Aortic smooth muscle cell (primary cell): ENCODE data around the gene KRTAP10-11. TPM values are rescaled to one million over a fixed set of nuclear protein-coding genes. Genes with fewer than 3 reads are reported as not detected.

Experiments
- total RNA-seq: library from RNA; depleted of rRNA; stranded (reverse); fragments of >200 nt; gene quantifications from 2 replicates; pipeline ENCODE4 v1.2.3, GENCODE V29; 2014

The KRTAP10-11 gene, protein sequence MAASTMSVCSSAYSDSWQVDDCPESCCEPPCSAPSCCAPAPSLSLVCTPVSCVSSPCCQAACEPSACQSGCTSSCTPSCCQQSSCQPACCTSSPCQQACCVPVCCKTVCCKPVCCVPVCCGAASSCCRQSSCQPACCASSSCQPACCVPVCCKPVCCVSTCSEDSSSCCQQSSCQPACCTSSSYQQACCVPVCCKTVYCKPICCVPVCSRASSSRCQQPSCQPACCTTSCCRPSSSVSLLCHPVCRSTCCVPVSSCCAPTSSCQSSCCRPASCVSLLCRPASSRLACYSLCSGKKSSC
- not detected in 2 replicates for total RNA-seq

DNA sequence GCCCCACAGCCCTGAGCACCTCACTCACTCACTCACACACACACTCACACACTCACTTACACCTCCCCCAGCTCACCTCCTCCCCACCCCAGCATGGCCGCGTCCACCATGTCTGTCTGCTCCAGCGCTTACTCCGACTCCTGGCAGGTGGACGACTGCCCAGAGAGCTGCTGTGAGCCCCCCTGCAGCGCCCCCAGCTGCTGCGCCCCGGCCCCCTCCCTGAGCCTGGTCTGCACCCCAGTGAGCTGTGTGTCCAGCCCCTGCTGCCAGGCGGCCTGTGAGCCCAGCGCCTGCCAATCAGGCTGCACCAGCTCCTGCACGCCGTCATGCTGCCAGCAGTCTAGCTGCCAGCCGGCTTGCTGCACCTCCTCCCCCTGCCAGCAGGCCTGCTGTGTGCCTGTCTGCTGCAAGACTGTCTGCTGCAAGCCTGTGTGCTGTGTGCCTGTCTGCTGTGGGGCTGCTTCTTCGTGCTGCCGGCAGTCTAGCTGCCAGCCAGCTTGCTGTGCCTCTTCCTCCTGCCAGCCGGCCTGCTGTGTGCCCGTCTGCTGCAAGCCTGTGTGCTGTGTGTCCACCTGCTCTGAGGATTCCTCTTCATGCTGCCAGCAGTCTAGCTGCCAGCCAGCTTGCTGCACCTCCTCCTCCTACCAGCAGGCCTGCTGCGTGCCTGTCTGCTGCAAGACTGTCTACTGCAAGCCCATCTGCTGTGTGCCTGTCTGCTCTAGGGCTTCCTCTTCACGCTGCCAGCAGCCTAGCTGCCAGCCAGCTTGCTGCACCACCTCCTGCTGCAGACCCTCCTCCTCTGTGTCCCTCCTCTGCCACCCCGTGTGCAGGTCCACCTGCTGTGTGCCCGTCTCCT is at the start of gene KRTAP10-11:
Gene KRTAP10-11, plus strand, starts transcription at position 49 of the 856 bp plus-strand sequence. Its CDS starts 45 bp downstream, at position 94.

DNA sequence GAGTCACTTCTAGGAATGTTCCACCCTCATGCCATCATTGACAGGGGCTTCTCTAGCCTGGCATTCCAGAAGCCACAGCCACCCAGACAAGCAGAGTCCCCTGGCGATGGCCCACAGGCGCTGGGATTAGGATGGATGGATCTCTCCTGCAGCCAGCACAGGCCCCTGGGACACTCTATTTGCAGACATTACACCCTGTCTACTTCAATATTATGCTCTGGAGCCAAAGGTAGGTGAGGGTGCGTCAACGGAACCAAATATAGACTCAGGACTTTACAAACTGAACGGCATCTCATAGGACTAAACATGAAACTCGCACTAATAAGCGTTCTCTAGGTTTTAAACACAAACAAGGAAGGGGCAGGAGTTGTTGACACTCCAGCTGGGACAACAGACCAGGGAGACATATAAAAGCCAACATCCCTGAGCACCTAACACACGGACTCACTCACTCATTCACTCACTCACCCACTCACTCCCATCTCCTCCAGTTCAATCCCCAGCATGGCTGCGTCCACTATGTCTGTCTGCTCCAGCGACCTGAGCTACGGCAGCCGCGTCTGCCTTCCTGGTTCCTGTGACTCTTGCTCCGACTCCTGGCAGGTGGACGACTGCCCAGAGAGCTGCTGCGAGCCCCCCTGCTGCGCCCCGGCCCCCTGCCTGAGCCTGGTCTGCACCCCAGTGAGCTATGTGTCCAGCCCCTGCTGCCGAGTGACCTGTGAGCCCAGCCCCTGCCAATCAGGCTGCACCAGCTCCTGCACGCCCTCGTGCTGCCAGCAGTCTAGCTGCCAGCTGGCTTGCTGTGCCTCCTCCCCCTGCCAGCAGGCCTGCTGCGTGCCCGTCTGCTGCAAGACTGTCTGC is 45.9 kb upstream of the KRTAP10-11 start, which contains the start of gene KRTAP10-7:
Gene KRTAP10-7, plus strand, starts transcription at position 480 of the 861 bp plus-strand sequence. Its CDS starts 25 bp downstream, at position 505.

DNA sequence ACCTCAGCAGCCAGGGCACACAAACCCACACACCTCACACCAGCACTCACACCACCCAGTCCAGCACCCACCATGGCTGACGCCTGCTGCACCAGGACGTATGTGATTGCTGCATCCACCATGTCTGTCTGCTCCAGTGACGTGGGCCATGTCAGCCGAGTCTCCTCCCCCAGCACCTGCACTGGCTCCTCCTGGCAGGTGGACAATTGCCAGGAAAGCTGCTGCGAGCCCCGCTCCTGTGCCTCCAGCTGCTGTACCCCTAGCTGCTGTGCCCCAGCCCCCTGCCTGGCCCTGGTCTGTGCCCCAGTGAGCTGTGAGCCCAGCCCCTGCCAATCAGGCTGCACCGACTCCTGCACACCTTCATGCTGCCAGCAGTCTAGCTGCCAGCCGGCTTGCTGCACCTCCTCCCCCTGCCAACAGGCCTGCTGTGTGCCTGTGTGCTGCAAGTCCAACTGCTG is 34.2 kb upstream of the KRTAP10-11 start, which contains the start of gene KRTAP10-8:
Gene KRTAP10-8, plus strand, starts transcription at position 51 of the 458 bp plus-strand sequence. Its CDS starts 22 bp downstream, at position 73.

DNA sequence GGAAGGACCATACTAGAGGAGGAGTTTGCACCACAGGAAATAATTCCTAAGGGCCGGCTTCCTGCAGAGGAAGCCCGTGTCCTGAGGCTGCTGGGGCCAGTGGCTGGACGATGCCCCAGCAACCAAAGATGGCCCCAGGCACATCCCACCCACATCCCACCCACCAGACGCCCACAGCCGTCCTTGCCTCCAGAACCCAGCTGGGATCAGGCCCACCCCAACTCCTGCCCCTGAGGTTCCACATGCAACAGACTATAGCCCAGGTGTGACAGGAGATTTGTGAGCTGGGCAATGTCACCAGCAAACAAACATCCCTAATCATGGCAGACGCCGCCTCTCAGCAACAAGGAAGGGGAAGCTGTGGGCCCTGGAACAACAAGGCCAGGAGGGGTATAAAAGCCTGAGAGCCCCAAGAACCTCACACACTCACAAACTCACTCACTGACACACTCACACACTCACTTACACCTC is 19.5 kb upstream of the KRTAP10-11 start, which contains the start of gene KRTAP10-9:
Gene KRTAP10-9, plus strand, starts transcription at position 421 of the 471 bp plus-strand sequence. CDS start 79 bp downstream, outside the sequence.

DNA sequence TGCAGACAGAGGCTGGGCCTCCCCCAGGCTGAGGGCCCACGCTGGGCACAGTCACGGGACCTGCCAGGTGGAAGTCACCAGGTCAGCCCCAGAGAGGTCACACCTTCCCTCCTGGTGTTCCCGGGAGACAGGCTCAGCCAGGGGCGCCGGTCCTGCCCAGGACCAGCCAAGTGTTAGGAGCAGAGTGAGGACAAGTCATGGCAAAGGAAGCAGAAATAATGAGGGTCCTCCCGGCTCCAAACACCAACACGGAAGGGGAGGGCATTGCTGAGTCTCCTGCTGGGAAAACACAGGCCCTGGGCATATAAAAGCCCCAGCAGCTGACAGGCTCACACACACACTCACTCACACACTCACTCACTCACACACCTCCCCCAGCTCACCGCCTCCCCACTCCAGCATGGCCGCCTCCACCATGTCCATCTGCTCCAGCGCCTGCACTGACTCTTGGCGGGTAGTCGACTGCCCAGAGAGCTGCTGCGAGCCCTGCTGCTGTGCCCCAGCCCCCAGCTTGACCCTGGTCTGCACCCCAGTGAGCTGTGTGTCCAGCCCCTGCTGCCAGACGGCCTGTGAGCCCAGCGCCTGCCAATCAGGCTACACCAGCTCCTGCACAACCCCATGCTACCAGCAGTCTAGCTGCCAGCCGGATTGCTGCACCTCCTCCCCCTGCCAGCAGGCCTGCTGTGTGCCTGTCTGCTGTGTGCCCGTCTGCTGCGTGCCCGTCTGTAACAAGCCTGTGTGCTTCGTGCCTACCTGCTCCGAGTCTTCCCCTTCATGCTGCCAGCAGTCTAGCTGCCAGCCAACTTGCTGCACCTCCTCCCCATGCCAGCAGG is 9.0 kb upstream of the KRTAP10-11 start, which contains the start of gene KRTAP10-10:
Gene KRTAP10-10, plus strand, starts transcription at position 339 of the 833 bp plus-strand sequence. Its CDS starts 62 bp downstream, at position 401.

DNA sequence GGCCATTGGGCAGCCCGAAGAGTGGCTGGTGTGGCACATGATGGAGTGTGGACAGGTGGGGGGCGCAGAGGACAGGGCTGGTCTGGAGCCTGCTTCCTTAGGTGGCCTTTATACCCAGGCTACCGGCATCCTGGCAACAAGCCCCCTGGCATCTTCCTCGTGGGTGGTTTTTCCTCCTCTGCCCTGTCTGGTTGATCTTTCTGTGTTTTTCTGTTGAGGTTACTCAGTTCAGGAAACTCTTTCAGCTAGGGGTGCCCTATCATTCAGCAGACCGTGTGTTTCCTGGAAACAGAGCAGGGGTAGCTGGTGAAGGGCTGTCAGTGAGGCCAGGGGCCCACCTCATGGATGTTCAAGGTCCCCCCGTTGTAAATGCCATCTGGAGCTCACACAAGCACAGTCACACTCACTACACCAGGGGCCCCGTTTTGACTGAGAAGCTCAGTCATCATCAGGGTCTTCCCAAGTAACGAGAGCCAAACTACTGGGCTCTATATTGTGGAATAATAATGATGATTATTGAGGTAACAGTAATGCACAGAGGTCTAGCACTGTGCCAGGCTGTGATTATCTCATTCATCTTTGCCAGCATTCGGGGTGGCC is 8.5 kb downstream of the KRTAP10-11 start, which contains the start of gene KRTAP12-4:
Gene KRTAP12-4, minus strand, starts transcription at position 84 of the 600 bp plus-strand sequence. Its CDS starts 45 bp downstream, at position 39.

DNA sequence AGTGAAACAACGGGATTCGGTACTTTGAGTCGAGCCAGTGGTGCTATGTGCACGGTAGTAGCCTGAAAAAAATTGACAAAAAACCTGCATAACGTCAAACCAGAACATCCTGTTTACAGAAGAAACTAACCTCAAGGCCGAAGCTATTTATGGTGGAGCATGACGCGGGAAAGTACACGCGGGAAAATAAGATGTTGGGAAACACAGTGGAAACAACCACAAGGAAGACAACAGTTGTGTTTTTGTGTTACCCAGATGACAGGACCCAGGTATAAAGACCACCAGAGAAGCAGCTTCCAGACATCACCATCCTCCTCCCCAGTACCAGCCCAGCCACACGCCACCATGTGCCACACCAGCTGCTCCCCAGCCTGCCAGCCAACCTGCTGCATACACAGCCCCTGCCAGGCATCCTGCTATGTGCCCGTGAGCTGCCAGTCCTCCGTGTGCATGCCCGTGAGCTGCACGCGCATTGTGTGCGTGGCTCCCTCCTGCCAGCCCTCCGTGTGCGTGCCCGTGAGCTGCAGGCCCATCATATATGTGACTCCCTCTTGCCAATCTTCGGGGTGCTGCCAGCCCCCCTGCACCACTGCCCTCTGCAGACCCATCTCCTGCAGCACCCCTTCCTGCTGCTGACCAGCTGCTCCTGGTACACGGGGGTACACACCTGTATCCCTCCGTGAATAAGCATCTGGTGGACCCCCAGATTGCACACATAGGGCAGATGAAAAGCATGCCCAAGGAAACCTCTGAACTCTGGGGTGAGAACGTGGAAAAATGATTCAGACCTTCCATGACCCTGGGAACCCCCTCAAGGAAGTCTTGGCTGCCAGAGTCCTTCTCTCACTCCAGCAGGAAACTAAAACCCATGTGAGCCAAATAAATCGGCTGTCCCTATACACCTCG is 11.7 kb downstream of the KRTAP10-11 start, which contains the start of gene KRTAP12-3:
Gene KRTAP12-3, plus strand, starts transcription at position 298 of the 906 bp plus-strand sequence. Its CDS starts 48 bp downstream, at position 346.

DNA sequence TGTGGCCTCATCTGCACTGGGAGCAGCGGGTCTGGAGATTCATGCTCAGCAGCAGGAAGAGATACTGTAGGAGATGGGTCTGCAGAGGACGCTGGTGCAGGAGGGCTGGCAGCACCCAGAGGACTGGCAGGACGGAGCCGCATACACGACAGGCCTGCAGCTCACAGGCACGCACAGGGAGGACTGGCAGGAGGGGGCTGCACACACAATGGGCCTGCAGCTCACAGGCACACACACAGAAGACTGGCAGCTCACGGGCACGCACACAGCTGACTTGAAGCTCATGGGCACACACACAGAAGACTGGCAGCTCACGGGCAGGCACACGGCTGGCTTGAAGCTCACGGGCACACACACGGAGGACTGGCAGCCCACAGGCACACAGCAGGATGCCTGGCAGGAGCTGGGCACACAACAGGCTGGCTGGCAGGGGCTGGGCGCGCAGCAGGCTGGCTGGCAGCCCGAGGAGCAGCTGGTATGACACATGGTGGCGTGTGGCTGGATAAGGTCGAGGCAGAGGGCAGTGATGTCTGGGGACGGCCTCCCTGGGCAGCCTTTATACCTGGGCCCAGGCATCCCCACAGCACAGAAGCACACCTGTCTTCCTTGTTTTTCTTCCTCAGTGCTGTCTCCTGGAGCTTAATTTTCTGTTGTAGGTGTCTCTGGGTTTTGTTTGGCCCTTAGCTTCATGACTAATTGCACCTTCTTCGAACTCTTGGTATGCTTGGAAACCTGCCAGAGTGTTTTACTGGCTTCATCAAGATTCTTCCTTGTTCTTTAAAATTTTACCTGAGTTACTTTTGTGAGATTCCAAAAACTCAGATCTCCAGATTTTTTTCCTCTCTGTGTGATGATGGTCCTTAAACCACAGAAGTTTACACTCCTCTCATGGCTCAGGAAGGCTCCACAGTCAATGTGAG is 20.4 kb downstream of the KRTAP10-11 start, which contains the start of gene KRTAP12-2:
Gene KRTAP12-2, minus strand, starts transcription at position 527 of the 920 bp plus-strand sequence. Its CDS starts 41 bp downstream, at position 486.

DNA sequence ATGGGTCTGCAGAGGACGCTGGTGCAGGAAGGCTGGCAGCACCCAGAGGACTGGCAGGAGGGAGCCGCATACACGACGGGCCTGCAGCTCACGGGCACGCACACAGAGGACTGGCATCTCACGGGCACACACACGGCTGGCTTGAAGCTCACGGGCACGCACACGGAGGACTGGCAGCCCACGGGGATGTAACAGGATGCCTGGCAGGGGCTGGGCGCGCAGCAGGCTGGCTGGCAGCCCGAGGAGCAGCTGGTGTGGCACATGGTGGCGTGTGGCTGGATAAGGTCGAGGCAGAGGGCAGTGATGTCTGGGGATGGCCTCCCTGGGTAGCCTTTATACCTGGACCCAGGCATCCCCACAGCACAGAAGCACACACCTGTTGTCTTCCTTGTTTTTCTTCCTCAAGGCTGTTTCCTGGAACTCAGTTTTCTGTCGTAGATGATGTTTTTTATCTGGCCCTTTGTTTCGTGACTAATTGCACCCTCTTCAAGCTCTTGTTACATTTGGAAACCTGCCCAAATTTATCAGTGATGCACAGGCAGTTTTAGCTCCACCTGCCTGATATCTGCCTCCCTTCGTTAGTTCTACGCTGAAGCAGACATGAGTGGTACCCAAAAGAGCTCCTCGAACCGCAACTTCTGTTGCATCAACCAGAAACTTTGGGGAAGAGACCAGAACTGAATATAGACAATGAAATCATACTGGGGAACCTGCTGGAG is 35.8 kb downstream of the KRTAP10-11 start, which contains the start of gene KRTAP12-1:
Gene KRTAP12-1, minus strand, starts transcription at position 303 of the 719 bp plus-strand sequence. Its CDS starts 40 bp downstream, at position 263.

Other genes with a start within 250 kb of the KRTAP10-11 start
- gene LRRC3, start 190.9 kb upstream of the KRTAP10-11 start, total RNA-seq = 0.13 and 0.25 TPM in 2 replicates
- not detected in 2 replicates for gene KRTAP10-1, start 106.2 kb upstream of the KRTAP10-11 start, total RNA-seq
- not detected in 2 replicates for gene KRTAP10-2, start 94.9 kb upstream of the KRTAP10-11 start, total RNA-seq
- not detected in 2 replicates for gene KRTAP10-3, start 87.6 kb upstream of the KRTAP10-11 start, total RNA-seq
- gene KRTAP10-4, start 72.7 kb upstream of the KRTAP10-11 start, total RNA-seq = not detected in 2 replicates
- gene KRTAP10-5, start 65.8 kb upstream of the KRTAP10-11 start, total RNA-seq = not detected in 2 replicates
- not detected in 2 replicates for gene KRTAP10-6, start 53.9 kb upstream of the KRTAP10-11 start, total RNA-seq
- not detected in 2 replicates for gene KRTAP10-7, start 45.8 kb upstream of the KRTAP10-11 start, total RNA-seq
- gene KRTAP10-8, start 34.3 kb upstream of the KRTAP10-11 start, total RNA-seq = not detected in 2 replicates
- not detected in 2 replicates for gene KRTAP10-9, start 19.3 kb upstream of the KRTAP10-11 start, total RNA-seq
- gene KRTAP10-10, start 9.1 kb upstream of the KRTAP10-11 start, total RNA-seq = not detected in 2 replicates
- not detected in 2 replicates for gene KRTAP12-4, start 8.2 kb downstream of the KRTAP10-11 start, total RNA-seq
- not detected in 2 replicates for gene KRTAP12-3, start 11.5 kb downstream of the KRTAP10-11 start, total RNA-seq
- gene KRTAP12-2, start 20.5 kb downstream of the KRTAP10-11 start, total RNA-seq = not detected in 2 replicates
- not detected in 2 replicates for gene KRTAP12-1, start 35.7 kb downstream of the KRTAP10-11 start, total RNA-seq
- gene KRTAP10-12, start 50.8 kb downstream of the KRTAP10-11 start, total RNA-seq = not detected in 2 replicates
- not detected in 2 replicates for gene TSPEAR, start 65.2 kb downstream of the KRTAP10-11 start, total RNA-seq
- 68.0 and 76.8 TPM in 2 replicates for gene UBE2G2, start 155.4 kb downstream of the KRTAP10-11 start, total RNA-seq
- gene SUMO3, start 171.6 kb downstream of the KRTAP10-11 start, total RNA-seq = 86.3 and 90.5 TPM in 2 replicates
- gene PTTG1IP, start 227.3 kb downstream of the KRTAP10-11 start, total RNA-seq = 220 and 298 TPM in 2 replicates